T1000 (cell line): ENCODE measurements around the gene CCDC174.

ENCODE experiments used
- DNase-seq: peaks from one replicate; lab custom pipeline; 2025; ENCODE audit warnings: mixed read lengths; lab: John Stamatoyannopoulos, UW

CCDC174 gene

GRCh38 chr3:14701676-14702075, 50.1 kb downstream of the CCDC174 start:
- DNase-seq, result no peak

GRCh38 chr3:14703128-14703750, 51.7 kb downstream of the CCDC174 start:
- DNase-seq, result no peak

- no peak for DNase-seq
Observed at GRCh38 chr3:14703791-14704190, 52.2 kb downstream of the CCDC174 start.

- no peak for DNase-seq
Observed at GRCh38 chr3:14706096-14706495, 54.5 kb downstream of the CCDC174 start.

GRCh38 chr3:14716591-14716990, 65.0 kb downstream of the CCDC174 start:
- DNase-seq, result no peak

GRCh38 chr3:14717307-14717706, 65.7 kb downstream of the CCDC174 start:
- no peak for DNase-seq

- no peak for DNase-seq
Observed at GRCh38 chr3:14718539-14718938, 67.0 kb downstream of the CCDC174 start.

GRCh38 chr3:14719006-14719405, 67.4 kb downstream of the CCDC174 start:
- no peak for DNase-seq

- no peak for DNase-seq
Observed at GRCh38 chr3:14721126-14721864, 69.7 kb downstream of the CCDC174 start.
